ENCODE results near the gene SLCO2A1. TPM values are rescaled to one million over a fixed set of nuclear protein-coding genes. Genes with fewer than 3 reads are reported as not detected.

The SLCO2A1 gene
- total RNA-seq, 1 experiment from 2014 or later = 2.4 TPM

DNA sequence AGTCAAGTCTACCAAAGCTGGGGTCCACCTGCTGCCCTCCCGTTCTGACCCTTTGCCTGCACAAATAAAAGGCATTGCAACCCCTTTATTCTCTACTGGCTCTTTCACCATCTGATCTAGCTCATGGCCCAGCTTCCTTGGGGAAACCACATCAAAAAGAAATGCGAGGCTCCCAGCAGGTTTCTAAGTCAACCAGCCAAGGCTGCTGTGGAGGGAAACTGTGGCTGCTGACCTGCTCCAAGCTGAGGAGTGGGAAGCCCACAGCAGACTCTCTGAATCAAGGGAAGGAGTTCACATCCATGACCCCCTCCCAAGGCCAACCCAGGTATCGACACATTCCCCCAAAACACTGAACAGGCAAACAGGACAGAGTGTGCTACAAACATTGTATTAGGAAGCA is 25.2 kb upstream of the SLCO2A1 start:
- DNase-seq = no peak
- no peaks in the 10 kb centered on the region for H3K36me3 ChIP-seq (replicated peaks; ENCODE audit: control insufficient read depth, insufficient read depth, low read length)
- no peaks in the 10 kb centered on the region for H3K27me3 ChIP-seq (ENCODE audit: control insufficient read depth, insufficient read depth, low read length)
- no peak overlapping the region for H3K4me3 ChIP-seq (ENCODE audit: insufficient read depth, low read depth, low read length)

DNA sequence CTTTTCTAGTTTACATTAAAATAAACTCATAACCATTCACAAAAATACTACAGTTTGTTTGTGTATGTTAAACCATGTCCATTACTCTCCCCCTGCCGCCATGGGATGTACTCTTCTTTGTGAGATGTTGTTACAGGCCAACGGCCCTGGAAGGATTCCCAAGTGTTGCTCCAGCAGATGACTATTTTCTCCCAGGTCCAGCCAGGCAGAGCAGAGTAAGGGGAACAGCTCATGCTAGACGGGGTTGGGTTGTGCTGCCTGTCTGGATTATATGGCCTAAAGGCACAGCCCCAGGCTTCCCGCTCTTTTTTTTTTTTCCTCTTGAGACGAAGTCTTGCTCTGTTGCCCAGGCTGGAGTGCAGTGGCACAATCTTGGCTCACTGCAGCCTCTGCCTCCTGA is 24.5 kb upstream of the SLCO2A1 start:
- no peak for DNase-seq
- H3K36me3 ChIP-seq (replicated peaks; ENCODE audit: control insufficient read depth, insufficient read depth, low read length) = no peaks in the 10 kb centered on the region
- no peaks in the 10 kb centered on the region for H3K27me3 ChIP-seq (ENCODE audit: control insufficient read depth, insufficient read depth, low read length)
- no peak overlapping the region for H3K4me3 ChIP-seq (ENCODE audit: insufficient read depth, low read depth, low read length)

DNA sequence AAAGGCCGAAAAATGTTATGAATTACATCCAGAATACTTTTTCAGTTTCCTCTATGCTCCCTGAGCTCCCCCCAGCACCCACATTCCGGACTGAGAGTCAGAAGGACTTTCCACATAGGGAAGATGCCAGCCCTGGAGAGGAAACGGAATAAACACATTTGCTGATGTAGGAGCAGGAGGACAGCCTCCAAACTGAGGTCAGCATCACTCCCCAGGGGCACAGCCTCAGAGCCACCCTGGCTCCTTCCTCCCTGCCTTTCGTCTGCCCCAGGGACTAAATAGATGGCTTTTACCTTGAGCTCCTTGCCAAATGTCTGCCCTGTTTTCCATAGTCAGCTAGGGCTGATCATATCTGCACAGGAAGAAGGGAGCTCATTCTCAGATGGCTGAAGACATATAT is 22.6 kb upstream of the SLCO2A1 start:
- no peak for DNase-seq
- H3K4me3 ChIP-seq (ENCODE audit: insufficient read depth, low read depth, low read length) = no peak overlapping the region
- no peaks in the 10 kb centered on the region for H3K27me3 ChIP-seq (ENCODE audit: control insufficient read depth, insufficient read depth, low read length)
- no peaks in the 10 kb centered on the region for H3K36me3 ChIP-seq (replicated peaks; ENCODE audit: control insufficient read depth, insufficient read depth, low read length)

DNA sequence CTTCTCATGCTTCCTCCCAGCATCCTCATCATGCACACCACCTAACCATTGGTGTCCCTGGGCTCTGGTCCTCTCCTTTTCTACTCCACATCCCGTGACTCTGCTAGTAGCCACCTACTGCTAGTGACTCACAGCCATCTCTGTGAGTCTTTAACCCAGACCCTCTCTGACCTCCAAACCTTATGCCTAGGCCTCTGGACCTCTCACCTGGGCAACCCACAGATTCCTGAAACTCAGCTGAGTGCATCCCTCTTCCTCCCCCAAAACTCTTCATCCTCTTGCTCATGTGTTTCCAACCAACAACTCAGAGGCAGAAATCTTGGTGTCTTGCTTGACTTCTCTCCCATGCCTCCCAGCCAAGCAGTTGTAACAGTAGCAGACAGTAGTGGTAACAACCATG is 20.0 kb upstream of the SLCO2A1 start:
- H3K27me3 ChIP-seq (ENCODE audit: control insufficient read depth, insufficient read depth, low read length) = no peaks in the 10 kb centered on the region
- DNase-seq = no peak
- H3K4me3 ChIP-seq (ENCODE audit: insufficient read depth, low read depth, low read length) = no peak overlapping the region
- H3K36me3 ChIP-seq (replicated peaks; ENCODE audit: control insufficient read depth, insufficient read depth, low read length) = no peaks in the 10 kb centered on the region

DNA sequence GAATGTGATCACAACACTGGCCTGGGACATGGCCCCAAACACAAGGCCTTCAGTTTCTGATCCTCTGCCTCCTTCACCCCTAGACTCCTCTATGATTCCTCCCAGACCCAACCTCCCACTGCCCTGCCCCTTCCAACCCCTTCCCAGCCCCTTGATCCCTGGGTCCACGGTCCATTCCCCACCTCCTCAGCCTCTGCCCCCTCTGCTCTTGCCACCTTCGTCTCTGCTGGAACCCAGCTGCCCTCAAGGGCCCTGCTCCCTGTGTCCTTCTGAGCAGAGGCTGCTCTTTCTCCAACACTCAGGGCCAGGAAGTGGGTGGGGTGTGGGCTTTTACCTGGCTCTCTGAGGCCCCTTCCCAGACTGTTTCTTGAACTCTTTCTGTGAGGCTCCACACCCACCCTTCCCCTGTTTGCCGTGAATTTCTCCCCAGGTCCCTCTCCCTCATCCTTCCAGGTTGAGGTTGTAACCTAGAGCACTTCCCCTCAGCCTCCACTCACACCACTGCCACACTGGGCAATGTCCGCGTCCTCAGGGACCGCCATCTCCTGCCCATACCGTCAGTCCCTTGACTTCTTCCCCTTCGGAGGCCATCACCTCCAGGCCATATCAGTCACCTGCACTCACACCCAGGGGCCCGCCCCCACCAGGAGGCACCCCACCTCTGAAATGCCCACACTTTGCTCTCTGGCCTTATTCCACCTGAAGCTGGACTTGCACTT is 18.7 kb upstream of the SLCO2A1 start:
- Histone ChIP-seq H3K4me3 (ENCODE audit: insufficient read depth, low read depth, low read length) (no peak overlapping the region), H3K27me3 (ENCODE audit: control insufficient read depth, insufficient read depth, low read length) (no peaks in the 10 kb centered on the region), H3K36me3 (replicated peaks; ENCODE audit: control insufficient read depth, insufficient read depth, low read length) (no peaks in the 10 kb centered on the region)

DNA sequence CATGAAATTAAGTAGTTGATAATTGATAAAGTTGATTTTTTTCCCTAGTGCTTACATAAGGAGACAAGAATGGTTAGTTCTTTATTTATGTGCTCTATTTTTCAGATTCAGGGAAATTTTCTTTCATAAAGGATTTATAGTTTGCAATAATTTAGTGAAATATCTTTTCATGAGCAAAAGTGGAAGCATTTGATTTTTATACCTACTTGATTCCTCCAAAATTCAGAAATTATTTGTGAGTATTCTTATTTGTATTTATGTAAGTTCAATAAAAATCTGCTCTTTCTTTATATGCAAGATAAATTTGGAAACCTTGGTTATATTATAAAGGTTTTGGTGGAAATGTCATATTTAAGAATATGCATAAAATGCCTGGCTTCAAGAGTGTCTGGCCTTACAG is 14.7 kb upstream of the SLCO2A1 start:
- H3K36me3 ChIP-seq (replicated peaks; ENCODE audit: control insufficient read depth, insufficient read depth, low read length) = no peaks in the 10 kb centered on the region
- no peaks in the 10 kb centered on the region for H3K27me3 ChIP-seq (ENCODE audit: control insufficient read depth, insufficient read depth, low read length)
- no peak for DNase-seq
- no peak overlapping the region for H3K4me3 ChIP-seq (ENCODE audit: insufficient read depth, low read depth, low read length)

More for the DNA sequence above, 18.7 kb upstream of the SLCO2A1 start:
- DNase-seq = no peak

DNA sequence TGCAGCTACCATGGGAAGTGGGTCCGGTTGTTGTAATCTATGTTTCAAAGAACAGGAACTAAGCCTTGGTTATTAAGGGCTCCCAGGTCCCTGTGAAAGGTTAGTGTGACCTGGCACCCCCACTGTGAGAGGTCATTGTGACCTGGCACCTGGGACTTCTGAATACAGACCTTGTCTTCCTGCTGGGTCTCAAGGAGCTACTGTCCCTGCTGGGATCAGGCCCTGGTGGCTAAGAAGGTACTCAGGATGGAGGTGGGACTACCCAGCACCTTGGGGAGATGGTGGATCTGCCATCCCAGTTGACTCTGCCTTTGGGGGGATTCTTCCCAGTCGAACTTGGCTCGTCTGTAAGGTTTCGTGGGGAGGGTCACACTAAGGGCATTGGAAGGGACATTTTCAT is 10.3 kb upstream of the SLCO2A1 start:
- no peak for DNase-seq
- Histone ChIP-seq H3K4me3 (ENCODE audit: insufficient read depth, low read depth, low read length) (no peak overlapping the region), H3K27me3 (ENCODE audit: control insufficient read depth, insufficient read depth, low read length) (no peaks in the 10 kb centered on the region), H3K36me3 (replicated peaks; ENCODE audit: control insufficient read depth, insufficient read depth, low read length) (no peaks in the 10 kb centered on the region)

DNA sequence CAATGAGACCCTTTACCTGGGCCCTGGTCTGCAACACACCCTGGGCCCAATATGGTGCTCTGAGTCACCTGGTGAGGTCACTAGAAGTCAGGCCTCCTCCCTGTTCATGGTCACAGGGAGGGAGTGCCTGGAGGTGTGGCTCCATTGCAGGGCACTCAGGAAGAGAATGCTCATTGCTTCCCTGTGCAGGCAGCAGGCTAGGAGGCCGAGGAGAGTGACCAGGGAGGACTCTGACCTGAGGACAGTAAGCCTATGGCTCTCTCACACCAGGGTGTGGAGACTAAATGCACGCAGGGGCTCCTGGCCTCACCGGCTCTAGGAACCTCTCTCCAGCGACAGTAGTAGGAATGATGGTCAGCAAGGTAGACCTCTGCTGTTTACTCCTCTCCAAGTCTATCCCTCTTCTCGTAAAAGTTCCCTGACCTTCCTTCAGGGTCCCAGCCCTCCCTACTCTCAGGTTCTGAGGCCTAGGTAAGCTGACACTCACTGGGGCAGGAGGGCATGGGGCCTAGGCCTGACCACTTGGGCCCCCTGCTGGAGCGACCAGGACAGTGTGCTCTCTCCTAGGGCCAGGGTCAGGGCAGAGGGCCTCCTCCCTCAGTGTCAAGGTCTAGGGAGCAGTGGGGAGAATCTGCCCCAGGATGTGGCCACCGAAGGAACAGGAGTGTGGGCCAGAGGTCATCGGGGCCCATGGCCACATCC is 9.6 kb upstream of the SLCO2A1 start:
- DNase-seq = peak; percentile 78
- no peak overlapping the region for H3K4me3 ChIP-seq (ENCODE audit: insufficient read depth, low read depth, low read length)
- H3K36me3 ChIP-seq (replicated peaks; ENCODE audit: control insufficient read depth, insufficient read depth, low read length) = no peaks in the 10 kb centered on the region
- no peaks in the 10 kb centered on the region for H3K27me3 ChIP-seq (ENCODE audit: control insufficient read depth, insufficient read depth, low read length)

DNA sequence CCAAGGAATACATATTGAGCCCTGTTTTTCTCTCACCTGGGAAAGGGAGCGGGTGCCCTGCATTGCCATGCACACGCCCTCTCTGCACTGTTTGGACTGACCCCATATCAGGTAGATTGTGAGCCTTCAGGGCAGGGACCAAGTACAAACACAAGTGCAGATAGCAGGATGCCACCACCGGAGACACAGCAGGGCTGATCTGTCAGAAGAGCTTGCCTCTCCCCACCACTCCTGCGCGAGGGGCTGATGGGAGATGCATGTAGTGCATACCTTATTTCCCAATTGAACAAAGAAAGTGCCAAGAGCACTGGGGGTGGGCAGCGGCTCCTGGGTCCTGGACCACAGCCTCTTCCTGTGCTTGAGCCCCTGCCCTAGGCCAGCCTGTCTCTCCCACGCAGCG is 9.0 kb upstream of the SLCO2A1 start:
- Histone ChIP-seq H3K27me3 (ENCODE audit: control insufficient read depth, insufficient read depth, low read length) (no peaks in the 10 kb centered on the region; the same call in 1 of the 2 replicates), H3K4me3 (ENCODE audit: insufficient read depth, low read depth, low read length) (no peak overlapping the region), H3K36me3 (replicated peaks; ENCODE audit: control insufficient read depth, insufficient read depth, low read length) (no peaks in the 10 kb centered on the region)
- DNase-seq = no peak

DNA sequence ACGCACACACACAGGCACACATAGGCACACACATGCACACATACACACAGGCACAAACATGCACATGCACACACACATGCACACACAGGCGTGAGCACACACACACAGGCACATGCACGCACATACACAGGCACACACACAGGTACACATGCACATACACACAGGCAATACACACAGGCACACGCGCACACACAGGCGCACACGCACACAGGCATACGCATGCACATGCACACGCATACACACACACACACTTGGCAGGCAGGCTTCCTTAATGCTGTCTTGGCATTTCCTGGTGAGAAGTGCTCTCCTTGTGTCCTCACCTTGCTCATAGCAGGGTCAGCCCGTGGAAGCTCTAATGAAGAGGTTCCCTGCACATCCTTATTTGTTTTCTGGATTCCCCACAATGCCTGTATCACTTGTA is 8.4 kb upstream of the SLCO2A1 start:
- no peak for DNase-seq
- Histone ChIP-seq H3K27me3 (ENCODE audit: control insufficient read depth, insufficient read depth, low read length) (no peaks in the 10 kb centered on the region; the same call in 1 of the 2 replicates), H3K36me3 (replicated peaks; ENCODE audit: control insufficient read depth, insufficient read depth, low read length) (no peaks in the 10 kb centered on the region), H3K4me3 (ENCODE audit: insufficient read depth, low read depth, low read length) (no peak overlapping the region)

DNA sequence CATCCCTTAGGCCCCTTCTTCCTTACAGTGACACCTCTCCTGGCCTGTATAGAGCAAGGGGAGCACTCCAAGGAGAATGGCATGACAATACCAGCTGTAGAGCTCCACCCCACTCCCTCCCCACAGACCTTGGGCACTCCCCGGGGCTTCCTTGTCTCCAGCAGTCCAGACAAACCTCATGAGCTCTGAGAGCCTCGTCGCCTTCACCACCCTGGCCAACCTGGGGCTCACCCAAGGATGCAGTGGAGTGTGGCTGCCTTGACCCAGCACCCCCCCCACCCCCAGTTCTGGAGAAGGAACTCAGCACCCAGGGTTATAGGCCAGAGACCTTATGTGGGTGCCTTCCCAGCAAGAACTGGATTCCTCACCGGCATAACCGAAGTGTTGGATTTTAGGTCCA is 7.4 kb upstream of the SLCO2A1 start:
- H3K36me3 ChIP-seq (replicated peaks; ENCODE audit: control insufficient read depth, insufficient read depth, low read length) = no peaks in the 10 kb centered on the region
- H3K27me3 ChIP-seq (ENCODE audit: control insufficient read depth, insufficient read depth, low read length) = no peaks in the 10 kb centered on the region; the same call in 1 of the 2 replicates
- no peak overlapping the region for H3K4me3 ChIP-seq (ENCODE audit: insufficient read depth, low read depth, low read length)
- no peak for DNase-seq

DNA sequence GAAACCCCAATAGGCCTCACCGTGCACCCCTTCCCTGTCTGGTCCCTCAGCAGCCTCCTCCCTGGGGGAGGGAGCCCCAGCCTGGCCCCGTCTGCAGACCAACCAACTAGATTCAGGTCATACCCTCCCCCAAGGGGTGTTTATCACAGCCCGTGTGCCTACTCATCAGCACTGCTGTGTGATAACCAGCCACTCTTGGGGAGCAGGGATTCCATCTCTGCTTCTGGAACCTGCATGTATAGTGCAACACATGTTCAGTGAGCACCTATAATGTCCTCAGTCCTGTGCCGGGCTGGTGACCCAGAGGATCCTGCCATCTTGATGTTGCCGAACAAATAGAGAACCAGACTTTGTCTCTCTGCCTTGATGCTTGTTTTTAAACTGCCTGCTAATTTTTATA is 6.6 kb upstream of the SLCO2A1 start:
- H3K36me3 ChIP-seq (replicated peaks; ENCODE audit: control insufficient read depth, insufficient read depth, low read length) = no peaks in the 10 kb centered on the region
- no peak for DNase-seq
- H3K27me3 ChIP-seq (ENCODE audit: control insufficient read depth, insufficient read depth, low read length) = peaks cover 3% of the 10 kb centered on the region
- H3K4me3 ChIP-seq (ENCODE audit: insufficient read depth, low read depth, low read length) = no peak overlapping the region

DNA sequence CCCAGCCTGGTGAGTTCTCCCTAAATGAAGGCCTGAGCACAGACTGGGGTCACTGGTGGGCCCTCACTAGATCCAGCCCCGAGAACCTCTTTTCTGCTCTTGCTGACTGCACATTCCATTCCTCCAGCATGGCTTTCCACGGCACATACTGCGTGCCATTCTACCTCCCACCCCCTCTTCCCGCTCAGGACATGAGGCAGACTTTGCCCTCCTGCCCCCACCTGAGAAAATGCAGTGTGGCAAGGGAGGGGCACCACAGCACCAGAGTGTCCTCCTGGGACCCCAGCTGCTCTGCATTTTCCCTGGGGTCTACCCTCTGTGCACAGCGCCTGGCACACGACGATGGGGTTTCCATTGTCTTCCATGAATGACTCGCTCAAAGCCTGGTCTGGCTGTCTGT is 6.1 kb upstream of the SLCO2A1 start:
- no peaks in the 10 kb centered on the region for H3K36me3 ChIP-seq (replicated peaks; ENCODE audit: control insufficient read depth, insufficient read depth, low read length)
- H3K27me3 ChIP-seq (ENCODE audit: control insufficient read depth, insufficient read depth, low read length) = peaks cover 8% of the 10 kb centered on the region
- DNase-seq = no peak
- no peak overlapping the region for H3K4me3 ChIP-seq (ENCODE audit: insufficient read depth, low read depth, low read length)

DNA sequence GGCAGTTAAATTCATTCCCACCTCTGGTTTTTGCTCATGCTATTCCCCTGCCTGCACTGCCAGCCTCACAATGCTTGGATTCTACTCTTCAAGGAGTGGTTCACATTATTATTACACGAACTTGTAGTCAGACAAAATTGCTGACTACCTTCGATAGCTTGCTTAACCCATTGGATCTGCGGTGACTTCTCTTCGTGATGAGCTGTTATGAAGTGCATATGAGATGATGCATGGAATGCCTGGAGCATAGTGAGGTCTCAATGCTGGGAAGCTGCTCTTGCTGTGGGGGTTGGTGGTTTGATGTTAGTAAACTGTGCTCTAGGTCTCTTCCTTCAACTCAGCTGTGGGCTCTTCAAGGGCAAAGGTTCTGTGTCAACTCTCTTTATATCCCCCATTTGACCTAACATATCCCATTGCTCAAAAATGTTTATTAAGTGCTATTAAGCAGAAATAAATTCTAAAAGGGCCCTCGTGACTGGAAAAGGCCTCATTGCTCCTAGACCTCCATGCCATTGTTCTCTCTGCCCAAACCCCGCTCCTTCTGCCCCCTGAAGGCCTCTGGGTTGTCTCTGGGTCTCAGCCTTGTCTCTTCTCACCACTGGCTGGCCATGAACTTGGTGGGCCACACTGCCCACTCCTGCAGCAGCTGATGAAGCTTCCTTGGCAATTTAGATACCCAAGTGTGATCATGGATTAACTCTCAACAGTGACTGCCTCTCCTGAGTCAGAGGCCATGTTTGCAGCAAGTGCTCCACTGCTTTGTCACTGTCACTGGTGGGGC is 4.5 kb upstream of the SLCO2A1 start:
- peaks cover 16% of the 10 kb centered on the region for H3K27me3 ChIP-seq (ENCODE audit: control insufficient read depth, insufficient read depth, low read length)
- DNase-seq = no peak
- H3K36me3 ChIP-seq (replicated peaks; ENCODE audit: control insufficient read depth, insufficient read depth, low read length) = no peaks in the 10 kb centered on the region
- no peak overlapping the region for H3K4me3 ChIP-seq (ENCODE audit: insufficient read depth, low read depth, low read length)
